GM21723 (cell line): ENCODE data around the gene KLHL10.
"Not testable (repeated sequence)": the region's sequence is repeated elsewhere in the genome, so short reads cannot be mapped to it uniquely, and the experiment has no call there.

Source experiments
- ATAC-seq: cut with Tn5 transposase; IDR thresholded peaks from one replicate; pipeline ENCODE4 v1.9.1; 2021; ENCODE audit warnings: mild to moderate bottlenecking, moderate library complexity; ENCODE audit not compliant: unreplicated experiment

KLHL10 gene

GRCh38 chr17:41849251-41849990, 11.8 kb downstream of the KLHL10 start:
- ATAC-seq, result no peak

GRCh38 chr17:41851382-41851781, 13.8 kb downstream of the KLHL10 start:
- not testable (repeated sequence) for ATAC-seq

- ATAC-seq, result no peak
Measured at GRCh38 chr17:41860254-41860931, 22.8 kb downstream of the KLHL10 start.

GRCh38 chr17:41863074-41863848, 25.6 kb downstream of the KLHL10 start:
- ATAC-seq, result no peak

GRCh38 chr17:41864498-41864835, 26.8 kb downstream of the KLHL10 start:
- no peak for ATAC-seq

- peak; percentile 89 for ATAC-seq
Measured at GRCh38 chr17:41864836-41865595, 27.4 kb downstream of the KLHL10 start, which contains the start of gene KLHL11. Gene KLHL11 (minus strand): TSS chr17:41865423. CDS start chr17:41865370, 53 bp downstream.

GRCh38 chr17:41865596-41865893, 27.9 kb downstream of the KLHL10 start:
- ATAC-seq, result no peak

DNA sequence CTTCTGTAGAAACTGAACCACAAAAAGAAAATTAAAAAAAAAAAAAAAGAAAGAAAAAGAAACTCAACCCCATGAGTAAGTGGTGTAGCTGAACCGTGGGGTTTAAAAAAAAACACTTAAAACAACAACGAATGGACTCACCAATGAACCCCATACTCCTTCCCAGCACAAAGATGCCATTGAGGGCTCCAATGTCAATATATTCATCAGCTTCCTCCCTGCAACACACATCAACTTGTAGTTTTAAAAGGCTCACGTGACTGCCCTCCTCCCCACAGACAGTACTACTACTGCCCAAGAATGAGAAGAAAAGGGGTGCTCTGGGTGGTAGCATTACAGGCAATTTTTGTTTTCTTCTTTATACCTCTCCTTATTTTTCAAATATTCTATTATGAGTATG, 30.9 kb downstream of the KLHL10 start:
- no peak for ATAC-seq

DNA sequence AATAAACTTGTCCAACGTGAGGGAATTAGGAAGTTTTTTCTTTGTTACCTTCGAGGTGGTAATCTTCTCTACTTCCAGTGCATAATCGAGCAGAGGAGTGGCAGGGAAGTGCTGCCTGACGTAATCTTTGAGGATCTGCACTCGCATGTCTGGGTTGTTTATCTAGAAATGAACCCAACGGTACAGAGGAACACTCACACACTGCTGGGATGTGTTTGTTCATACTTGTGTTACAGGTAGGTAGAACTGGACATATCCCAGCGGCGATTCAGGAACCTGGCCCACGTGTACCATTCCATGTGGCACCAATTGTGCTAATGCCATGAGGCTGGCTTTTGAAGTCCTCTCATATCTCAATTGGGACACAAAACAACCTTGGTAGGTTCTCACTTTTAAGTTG, 31.8 kb downstream of the KLHL10 start:
- no peak for ATAC-seq

DNA sequence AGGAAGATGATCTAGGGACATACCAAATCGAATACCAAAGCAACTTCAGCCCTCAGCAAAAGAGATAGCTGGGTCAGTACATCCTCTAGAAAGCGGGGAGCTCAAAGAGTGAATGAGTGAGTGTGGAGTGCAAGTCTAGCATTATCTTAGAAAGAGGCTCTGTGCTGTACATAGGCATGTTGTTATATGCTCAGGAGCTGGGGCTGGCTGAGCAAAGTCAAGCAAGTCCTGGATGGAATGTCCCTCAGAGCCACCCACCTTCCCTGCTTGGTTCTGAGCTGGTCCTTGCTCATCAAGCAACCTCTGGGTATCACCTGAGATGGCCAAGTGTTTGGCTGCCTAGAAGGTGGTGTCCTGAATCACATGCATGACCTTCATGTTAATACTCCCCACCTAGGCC, 32.5 kb downstream of the KLHL10 start:
- no peak for ATAC-seq

DNA sequence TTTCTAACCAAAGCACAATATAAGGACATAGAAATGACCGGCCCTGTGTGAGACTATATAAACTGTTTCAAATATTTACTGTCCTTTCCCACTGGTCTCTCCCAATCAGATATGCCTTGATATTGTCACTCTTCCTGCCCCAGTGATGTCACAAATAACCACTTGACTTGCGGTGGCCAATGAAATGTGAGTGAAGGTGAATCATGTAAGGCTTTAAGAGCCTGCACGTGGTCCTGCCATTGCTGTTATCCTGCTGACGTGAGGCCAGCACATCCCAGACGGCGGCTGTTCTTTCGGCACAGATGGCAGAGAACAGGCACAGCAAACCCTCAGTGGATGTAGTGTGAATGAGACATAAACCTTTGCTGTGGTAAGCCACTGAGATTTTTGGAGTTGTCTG, 33.0 kb downstream of the KLHL10 start:
- no peak for ATAC-seq

- ATAC-seq, result no peak
Measured at GRCh38 chr17:41871789-41872188, 34.2 kb downstream of the KLHL10 start.

DNA sequence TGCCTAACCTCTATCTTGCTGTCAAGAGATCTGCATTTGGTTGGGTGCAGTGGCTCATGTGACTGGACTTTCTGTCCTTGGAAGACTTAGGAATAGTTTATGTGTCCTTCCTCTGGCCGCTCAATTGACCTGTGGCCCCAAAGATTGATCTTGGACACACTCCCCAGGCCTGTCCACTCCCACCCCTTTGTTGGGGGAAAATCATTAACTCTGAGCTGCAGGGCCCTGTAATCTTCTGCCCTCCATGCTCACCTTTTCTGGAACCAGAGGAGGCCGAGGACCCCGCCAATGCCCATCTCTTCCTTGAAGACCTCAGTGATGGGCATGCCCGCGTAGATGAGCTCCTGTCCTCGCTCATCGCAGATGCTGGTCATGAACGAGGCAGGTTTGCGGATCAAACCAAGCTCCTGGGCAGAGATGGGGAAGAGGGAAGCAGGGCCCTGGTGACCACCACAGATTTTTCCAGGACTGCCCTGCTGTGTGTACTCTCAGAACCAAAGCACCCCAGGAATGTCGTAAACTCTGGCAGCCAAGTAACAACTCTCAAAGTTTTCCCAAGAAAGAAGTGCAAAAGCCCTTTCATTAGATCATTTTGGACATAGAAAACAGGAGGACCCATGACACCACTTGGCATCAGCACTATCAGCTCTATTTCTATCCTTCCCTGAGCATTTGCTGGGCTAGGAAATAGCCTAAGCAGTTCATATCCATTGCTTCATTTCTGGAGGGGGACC, 36.1 kb downstream of the KLHL10 start:
- ATAC-seq, result no peak

- ATAC-seq, result not testable (repeated sequence)
Measured at GRCh38 chr17:41874293-41874670, 36.7 kb downstream of the KLHL10 start.

DNA sequence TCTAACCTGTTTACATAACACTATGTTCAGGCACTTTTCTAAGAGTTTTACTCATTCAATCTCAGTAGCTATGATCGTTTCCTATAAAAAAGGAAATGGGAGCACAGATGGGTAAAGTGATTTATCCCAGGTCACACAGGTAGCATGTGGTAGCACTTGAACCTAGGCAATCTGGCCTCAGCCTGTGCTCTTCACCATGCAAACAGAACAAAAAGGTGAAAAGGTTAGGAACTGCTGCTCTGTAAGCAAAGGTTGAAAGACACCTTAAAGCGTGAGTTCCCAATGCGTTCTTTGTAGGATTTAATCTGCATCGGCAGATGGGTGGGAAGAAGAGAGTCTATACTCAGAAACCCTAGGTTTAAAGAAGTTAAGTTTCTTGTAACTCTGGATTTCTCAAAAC, 42.5 kb downstream of the KLHL10 start:
- ATAC-seq, result no peak

- no peak for ATAC-seq
Measured at GRCh38 chr17:41882756-41883155, 45.1 kb downstream of the KLHL10 start.

GRCh38 chr17:41885733-41886132, 48.1 kb downstream of the KLHL10 start:
- ATAC-seq, result no peak

DNA sequence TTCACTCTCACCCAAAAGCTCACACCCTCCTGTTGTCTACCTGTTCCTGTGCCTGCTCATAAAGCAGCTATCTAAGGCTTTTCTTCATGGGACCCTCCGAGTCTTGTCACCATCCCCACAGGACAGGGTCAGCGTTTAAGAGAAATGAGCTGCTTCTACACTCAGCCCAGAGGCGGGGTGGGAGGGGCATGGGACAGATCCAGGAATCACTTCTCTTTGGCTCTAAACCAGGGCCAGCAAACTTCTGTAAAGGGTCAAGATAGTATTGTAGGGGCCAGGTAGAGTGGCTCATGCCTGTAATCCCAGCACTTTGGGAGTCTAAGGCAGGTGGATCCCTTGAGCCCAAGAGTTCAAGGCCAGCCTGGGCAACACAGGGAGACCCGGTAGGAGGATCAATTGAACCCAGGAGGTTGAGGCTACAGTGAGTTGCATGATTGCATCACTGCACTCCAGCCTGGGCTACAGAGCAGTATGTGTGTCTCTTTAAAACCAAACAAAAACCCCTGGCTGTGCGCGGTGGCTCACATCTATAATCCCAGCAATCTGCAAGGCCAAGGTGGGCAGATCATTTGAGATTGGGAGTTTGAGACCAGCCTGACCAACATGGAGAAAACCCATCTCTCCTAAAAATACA, 50.8 kb downstream of the KLHL10 start:
- no peak for ATAC-seq

DNA sequence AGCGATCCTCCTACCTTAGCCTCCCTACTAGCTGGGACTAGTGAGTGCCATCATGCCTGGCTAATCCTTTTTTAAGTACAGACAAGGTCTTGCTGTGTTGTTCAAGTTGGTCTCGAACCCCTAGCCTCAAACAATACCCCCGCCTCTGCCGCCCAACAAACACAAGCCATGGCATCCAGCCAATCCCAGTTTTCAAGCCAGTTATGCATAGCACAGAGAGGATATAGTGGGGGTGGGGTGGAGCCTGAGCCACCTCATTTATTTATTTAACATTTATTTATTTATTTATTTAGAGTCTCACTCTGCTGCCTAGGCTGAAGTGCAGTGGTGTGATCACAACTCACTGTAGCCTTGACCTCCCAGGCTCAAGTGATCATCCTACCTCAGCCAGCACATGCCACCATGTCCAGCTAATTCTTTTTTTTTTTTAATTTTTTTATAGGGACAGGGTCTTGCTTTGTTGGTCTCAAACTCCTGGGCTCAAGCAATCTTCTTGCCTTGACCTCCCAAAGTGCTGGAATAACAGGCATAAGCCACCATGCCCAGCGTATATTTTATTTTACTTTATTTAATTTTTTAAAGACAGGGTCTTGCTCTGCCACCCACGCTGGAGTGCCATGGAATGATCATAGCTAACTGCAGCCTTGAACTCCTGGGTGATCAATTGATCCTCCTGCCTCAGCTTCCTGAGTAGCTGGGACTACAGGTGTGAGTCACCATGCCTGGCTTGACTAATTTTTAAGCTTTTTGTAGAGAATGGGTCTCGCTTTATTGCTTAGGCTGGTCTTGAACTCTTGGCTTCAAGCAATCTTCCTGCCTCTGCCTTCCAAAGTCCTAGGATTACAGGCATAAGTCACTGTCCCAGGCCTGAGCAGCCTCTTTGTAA, 53.8 kb downstream of the KLHL10 start:
- ATAC-seq, result no peak
